Embryonic facial prominence (tissue), 1 donor: ENCODE results near the gene MAP2K3.
A peak's percentile ranks its signal among the peaks of the same experiment; 100 is the strongest.

Source experiments
- DNase-seq: peaks from one replicate; pipeline ENCODE4 v3.0.0-alpha.2; 2016; ENCODE audit errors: extremely low spot score

The MAP2K3 gene

GRCh38 chr17:21252796-21253645 is 31.5 kb upstream of the MAP2K3 start, which contains the start of gene NATD1:
NATD1 (minus strand) TSS chr17:21253410; CDS start chr17:21253264, 146 bp downstream.
- DNase-seq, result peak; percentile 74

- DNase-seq, result no peak
Measured at GRCh38 chr17:21253646-21254441, 30.7 kb upstream of the MAP2K3 start.

GRCh38 chr17:21258593-21258992 is 25.9 kb upstream of the MAP2K3 start:
- DNase-seq, result no peak

- no peak for DNase-seq
Measured at GRCh38 chr17:21262259-21262993, 22.1 kb upstream of the MAP2K3 start.

GRCh38 chr17:21263376-21263775 is 21.1 kb upstream of the MAP2K3 start:
- DNase-seq, result no peak

- DNase-seq, result no peak
Measured at GRCh38 chr17:21268596-21269188, 15.8 kb upstream of the MAP2K3 start.

GRCh38 chr17:21269394-21269793 is 15.1 kb upstream of the MAP2K3 start:
- no peak for DNase-seq

- no peak for DNase-seq
Measured at GRCh38 chr17:21271454-21272183, 12.9 kb upstream of the MAP2K3 start.

- DNase-seq, result no peak
Measured at GRCh38 chr17:21272250-21272649, 12.3 kb upstream of the MAP2K3 start.

- no peak for DNase-seq
Measured at GRCh38 chr17:21272881-21273792, 11.4 kb upstream of the MAP2K3 start.

- DNase-seq, result no peak
Measured at GRCh38 chr17:21275047-21275578, 9.4 kb upstream of the MAP2K3 start.

GRCh38 chr17:21275579-21276263 is 8.8 kb upstream of the MAP2K3 start:
- DNase-seq, result peak; percentile 54

GRCh38 chr17:21276264-21276588 is 8.3 kb upstream of the MAP2K3 start:
- DNase-seq, result no peak

- DNase-seq, result no peak
Measured at GRCh38 chr17:21277332-21277731, 7.2 kb upstream of the MAP2K3 start.

GRCh38 chr17:21278450-21279197 is 5.9 kb upstream of the MAP2K3 start:
- DNase-seq, result no peak

GRCh38 chr17:21279198-21279535 is 5.3 kb upstream of the MAP2K3 start:
- no peak for DNase-seq

- DNase-seq, result no peak
Measured at GRCh38 chr17:21279582-21279981, 4.9 kb upstream of the MAP2K3 start.

GRCh38 chr17:21280081-21280518 is 4.4 kb upstream of the MAP2K3 start:
- no peak for DNase-seq

GRCh38 chr17:21282231-21282630 is 2.3 kb upstream of the MAP2K3 start:
- DNase-seq, result no peak
